ENCODE data around the gene MACROD1. TPM values are rescaled to one million over a fixed set of nuclear protein-coding genes. Genes with fewer than 3 reads are reported as not detected.

Gene MACROD1
- total and polyA plus RNA-seq, 2 donors (not counting 3 experiments of a cell fraction or from before 2014, with no cell fraction given): 11.0 to 16.2 TPM

DNA sequence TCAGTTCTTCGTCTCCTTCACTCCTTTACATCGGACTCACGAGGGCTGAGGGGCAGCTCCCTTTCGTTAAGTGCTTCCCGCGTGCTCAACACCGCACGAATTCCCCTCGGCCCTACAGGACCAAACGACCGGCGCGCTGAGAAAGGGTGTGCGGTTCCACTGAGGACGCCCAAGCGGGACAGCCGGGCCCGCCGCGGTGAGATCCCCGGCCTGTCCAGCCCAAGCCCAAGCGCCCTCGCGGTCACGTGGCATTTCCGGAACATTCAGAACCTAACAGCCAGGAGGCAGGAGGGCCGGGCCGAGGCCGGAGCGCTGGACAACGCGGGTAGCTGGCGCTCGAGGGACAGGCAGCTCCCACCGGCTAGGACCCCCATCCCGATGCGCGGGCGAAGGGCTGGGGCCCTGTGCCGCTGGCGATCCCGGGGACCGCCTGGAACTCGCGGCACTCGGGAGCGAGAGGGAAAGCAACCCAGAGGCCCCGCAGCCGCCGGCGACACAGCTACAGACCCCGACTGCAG, 19.3 kb upstream of the MACROD1 start:
- H3K27me3 ChIP-seq (ENCODE audit: control insufficient read depth in 2 of 2, insufficient read depth in 2 of 2, low read length in 2 of 2): no peaks in the 10 kb centered on the region
- no peak for DNase-seq (ENCODE audit: low read depth, low spot score)
- peak overlapping the region; percentile 17 to 65 (median 56) for H3K4me3 ChIP-seq (replicated peaks in 1 of 3; ENCODE audit: insufficient read depth in 1 of 3, low read depth in 1 of 3, low read length in 3 of 3)
- H4K20me1 ChIP-seq (replicated peaks; ENCODE audit: control insufficient read depth, extremely low read depth, insufficient read depth, low read length): no peaks in the 10 kb centered on the region
- peaks cover 14% of the 10 kb centered on the region for H3K4me1 ChIP-seq (ENCODE audit: control insufficient read depth, extremely low read depth, insufficient read depth, low read length)
- TF ChIP-seq, protein P1, sequence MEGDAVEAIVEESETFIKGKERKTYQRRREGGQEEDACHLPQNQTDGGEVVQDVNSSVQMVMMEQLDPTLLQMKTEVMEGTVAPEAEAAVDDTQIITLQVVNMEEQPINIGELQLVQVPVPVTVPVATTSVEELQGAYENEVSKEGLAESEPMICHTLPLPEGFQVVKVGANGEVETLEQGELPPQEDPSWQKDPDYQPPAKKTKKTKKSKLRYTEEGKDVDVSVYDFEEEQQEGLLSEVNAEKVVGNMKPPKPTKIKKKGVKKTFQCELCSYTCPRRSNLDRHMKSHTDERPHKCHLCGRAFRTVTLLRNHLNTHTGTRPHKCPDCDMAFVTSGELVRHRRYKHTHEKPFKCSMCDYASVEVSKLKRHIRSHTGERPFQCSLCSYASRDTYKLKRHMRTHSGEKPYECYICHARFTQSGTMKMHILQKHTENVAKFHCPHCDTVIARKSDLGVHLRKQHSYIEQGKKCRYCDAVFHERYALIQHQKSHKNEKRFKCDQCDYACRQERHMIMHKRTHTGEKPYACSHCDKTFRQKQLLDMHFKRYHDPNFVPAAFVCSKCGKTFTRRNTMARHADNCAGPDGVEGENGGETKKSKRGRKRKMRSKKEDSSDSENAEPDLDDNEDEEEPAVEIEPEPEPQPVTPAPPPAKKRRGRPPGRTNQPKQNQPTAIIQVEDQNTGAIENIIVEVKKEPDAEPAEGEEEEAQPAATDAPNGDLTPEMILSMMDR (IDR thresholded peaks at IDR 0.05; ENCODE audit: extremely low read depth in 1 of 2, insufficient read depth in 1 of 2, low read depth in 1 of 2, low read length in 2 of 2): peak; percentile 23 to 41
- TF ChIP-seq EZH2 (IDR thresholded peaks at IDR 0.05; ENCODE audit: borderline replicate concordance, low read depth, low read length, severe bottlenecking) (no peak), POLR2A (IDR thresholded peaks at IDR 0.05; ENCODE audit: low read depth, low read length) (peak; percentile 97), POLR2AphosphoS5 (IDR thresholded peaks at IDR 0.05; ENCODE audit: insufficient read depth, low read depth, low read length) (peak; percentile 99)
- TF ChIP-seq, protein P2, sequence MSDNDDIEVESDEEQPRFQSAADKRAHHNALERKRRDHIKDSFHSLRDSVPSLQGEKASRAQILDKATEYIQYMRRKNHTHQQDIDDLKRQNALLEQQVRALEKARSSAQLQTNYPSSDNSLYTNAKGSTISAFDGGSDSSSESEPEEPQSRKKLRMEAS (IDR thresholded peaks at IDR 0.05; ENCODE audit: insufficient read depth, insufficient read length): peak; percentile 76
- H3K9me1 ChIP-seq (replicated peaks; ENCODE audit: control insufficient read depth, extremely low read depth, insufficient read depth, low read length): no peaks in the 10 kb centered on the region
- peak overlapping the region; percentile 81 for H3K9ac ChIP-seq (replicated peaks; ENCODE audit: extremely low read depth, insufficient read depth, low read length)
- peaks cover 0 to 2% of the 10 kb centered on the region in 2 experiments for H3K36me3 ChIP-seq (ENCODE audit: control insufficient read depth in 2 of 2, extremely low read depth in 1 of 2, insufficient read depth in 2 of 2, low read length in 2 of 2)
- H3K9me3 ChIP-seq (replicated peaks; ENCODE audit: control insufficient read depth, insufficient read depth, low read length): no peaks in the 10 kb centered on the region
- peak overlapping the region; percentile 79 for H3K4me2 ChIP-seq (ENCODE audit: insufficient read depth, low read length)
- dilution Hi-C loops (cut with MboI; ENCODE audit: extremely low pct_ligation_motif_present, low sequenced_read_pairs): no loop called here
- H2AFZ ChIP-seq (ENCODE audit: low read depth, low read length): peak overlapping the region; percentile 29
- peak overlapping the region; percentile 64 for H3K27ac ChIP-seq (ENCODE audit: insufficient read depth, low read depth, low read length)
- FAIRE-seq: no peak
- CTCF ChIA-PET: interaction anchor here (0.6 to 3.3 kb wide), 17 partner anchors 9 to 185 kb away, joined by 3 to 27 read pairs (median 4); partner anchors contain the start of genes BAD, CATSPERZ, FKBP2 and MACROD1
- intact Hi-C loops (cut with micrococcal nuclease): loop anchor here (1.0 to 5.0 kb wide), 4 partner anchors 19 to 120 kb away; partner anchors contain the start of genes DNAJC4, ESRRA, GPR137 and MACROD1
- POLR2A ChIA-PET: interaction anchor here (0.6 to 1.7 kb wide), 13 partner anchors 16 to 185 kb away, joined by 3 to 7 read pairs (median 4); partner anchors contain the start of genes FERMT3, MACROD1, PRDX5 and TRMT112
- BruUV-seq (replicated peaks): TSS peak; percentile 77
- peaks cover 17% of the 10 kb centered on the region for H3K79me2 ChIP-seq (ENCODE audit: control insufficient read depth, insufficient read depth, low read length)

All from endothelial cell of umbilical vein (primary cell).